HG03354 (cell line): ENCODE results near the gene ADGRB3.
"Not testable (repeated sequence)": the region's sequence is repeated elsewhere in the genome, so short reads cannot be mapped to it uniquely, and the experiment has no call there.

Source experiments
- ATAC-seq: cut with Tn5 transposase; IDR thresholded peaks from one replicate; pipeline ENCODE4 v1.9.1; 2021; ENCODE audit warnings: mild to moderate bottlenecking; ENCODE audit not compliant: unreplicated experiment, poor library complexity, severe bottlenecking

The ADGRB3 gene

GRCh38 chr6:68891419-68891818 is 256.3 kb downstream of the ADGRB3 start:
- ATAC-seq: no peak

- ATAC-seq: no peak
Observed at GRCh38 chr6:68892452-68892851, 257.4 kb downstream of the ADGRB3 start.

- no peak for ATAC-seq
Observed at GRCh38 chr6:68895929-68896328, 260.8 kb downstream of the ADGRB3 start.

GRCh38 chr6:68901044-68901443 is 266.0 kb downstream of the ADGRB3 start:
- no peak for ATAC-seq

- ATAC-seq: no peak
Observed at GRCh38 chr6:68911334-68911733, 276.3 kb downstream of the ADGRB3 start.

GRCh38 chr6:68911811-68912210 is 276.7 kb downstream of the ADGRB3 start:
- ATAC-seq: no peak

- ATAC-seq: not testable (repeated sequence)
Observed at GRCh38 chr6:68912805-68913204, 277.7 kb downstream of the ADGRB3 start.

- no peak for ATAC-seq
Observed at GRCh38 chr6:68915586-68915985, 280.5 kb downstream of the ADGRB3 start.

- no peak for ATAC-seq
Observed at GRCh38 chr6:68919537-68919936, 284.5 kb downstream of the ADGRB3 start.

GRCh38 chr6:68941345-68941744 is 306.3 kb downstream of the ADGRB3 start:
- no peak for ATAC-seq

GRCh38 chr6:68947721-68948120 is 312.6 kb downstream of the ADGRB3 start:
- ATAC-seq: no peak

GRCh38 chr6:68951270-68951669 is 316.2 kb downstream of the ADGRB3 start:
- ATAC-seq: no peak

- ATAC-seq: no peak
Observed at GRCh38 chr6:68958327-68958726, 323.2 kb downstream of the ADGRB3 start.

GRCh38 chr6:68967549-68968300 is 332.6 kb downstream of the ADGRB3 start:
- peak; percentile 90 for ATAC-seq

GRCh38 chr6:68968301-68968649 is 333.2 kb downstream of the ADGRB3 start:
- no peak for ATAC-seq

- no peak for ATAC-seq
Observed at GRCh38 chr6:68973066-68973465, 338.0 kb downstream of the ADGRB3 start.

GRCh38 chr6:68975064-68975463 is 340.0 kb downstream of the ADGRB3 start:
- no peak for ATAC-seq

- ATAC-seq: no peak
Observed at GRCh38 chr6:68975816-68976215, 340.7 kb downstream of the ADGRB3 start.

- no peak for ATAC-seq
Observed at GRCh38 chr6:68976260-68976659, 341.2 kb downstream of the ADGRB3 start.

GRCh38 chr6:68978411-68978810 is 343.3 kb downstream of the ADGRB3 start:
- no peak for ATAC-seq

- not testable (repeated sequence) for ATAC-seq
Observed at GRCh38 chr6:68981668-68982067, 346.6 kb downstream of the ADGRB3 start.

GRCh38 chr6:68988698-68989097 is 353.6 kb downstream of the ADGRB3 start:
- no peak for ATAC-seq
